Neuronal stem cell (in vitro differentiated cells): Measurements from ENCODE around the gene C1QTNF6.

ENCODE experiments used
- DNase-seq: peaks from one replicate; pipeline ENCODE4 v3.0.0-alpha.2; 2013; ENCODE audit warnings: low spot score
- H2AFZ ChIP-seq: one replicate; pipeline ENCODE4 v1.6.1; 2013; ENCODE audit warnings: mild to moderate bottlenecking, low read length, inconsistent platforms
- H2AK5ac ChIP-seq: 2 replicates; pipeline ENCODE4 v1.6.1; 2013; ENCODE audit warnings: low read depth, mild to moderate bottlenecking, inconsistent platforms, low read length, moderate library complexity, mixed read lengths
- H2BK120ac ChIP-seq: 2 replicates; pipeline ENCODE4 v1.6.1; 2013; ENCODE audit warnings: low read depth, mild to moderate bottlenecking, inconsistent platforms, low read length, moderate library complexity, mixed read lengths
- H2BK12ac ChIP-seq: one replicate; pipeline ENCODE4 v1.6.1; 2013; ENCODE audit warnings: low read length, inconsistent platforms
- H2BK15ac ChIP-seq: 2 replicates; pipeline ENCODE4 v1.6.1; 2013; ENCODE audit warnings: mild to moderate bottlenecking, low read length, inconsistent platforms, mixed read lengths
- H2BK5ac ChIP-seq: one replicate; pipeline ENCODE4 v1.6.1; 2013; ENCODE audit warnings: inconsistent platforms, mild to moderate bottlenecking, low read length, moderate library complexity
- H3K14ac ChIP-seq: one replicate; pipeline ENCODE4 v1.6.1; 2013; ENCODE audit warnings: low read length, inconsistent platforms
- H3K18ac ChIP-seq: 2 replicates; pipeline ENCODE4 v1.6.1; 2013; ENCODE audit warnings: low read length, inconsistent platforms
- H3K23ac ChIP-seq: 2 replicates; pipeline ENCODE4 v1.6.1; 2013; ENCODE audit warnings: low read depth, mild to moderate bottlenecking, mixed read lengths, low read length, inconsistent platforms; ENCODE audit not compliant: poor library complexity
- H3K27ac ChIP-seq: replicated peaks from 3 replicates; pipeline ENCODE4 v1.5.1; 2013; ENCODE audit warnings: low read length, inconsistent platforms
- H3K27me3 ChIP-seq, 3 experiments: 2 replicates each; pipeline ENCODE4 v1.6.1; 2013; ENCODE audit warnings: low read length in 3 of 3, mild to moderate bottlenecking in 2 of 3, inconsistent platforms in 1 of 3, low read depth in 1 of 3, mixed read lengths in 1 of 3, moderate library complexity in 1 of 3; ENCODE audit not compliant: control insufficient read depth in 3 of 3, insufficient read depth in 3 of 3
- H3K36me3 ChIP-seq, 2 donors: replicated peaks in 1 of 2; 2 replicates each; pipeline ENCODE4 v1.6.1; 2013; ENCODE audit warnings: low read length in 2 of 2; ENCODE audit not compliant: control insufficient read depth in 2 of 2, insufficient read depth in 2 of 2
- H3K4ac ChIP-seq: 2 replicates; pipeline ENCODE4 v1.6.1; 2013; ENCODE audit warnings: inconsistent platforms, mild to moderate bottlenecking, low read length, moderate library complexity
- H3K4me1 ChIP-seq, 2 donors: 1 replicate in 1 of 2; 2 replicates in 1 of 2; pipeline ENCODE4 v1.6.1; 2013; ENCODE audit warnings: low read length in 2 of 2, low read depth in 1 of 2; ENCODE audit not compliant: control insufficient read depth in 2 of 2, insufficient read depth in 1 of 2
- H3K4me2 ChIP-seq: one replicate; pipeline ENCODE4 v1.6.1; 2013; ENCODE audit warnings: mild to moderate bottlenecking, low read length, inconsistent platforms; ENCODE audit not compliant: insufficient read depth, poor library complexity, severe bottlenecking
- H3K4me3 ChIP-seq, 2 donors: 2 replicates each; pipeline ENCODE4 v1.5.1; 2013; ENCODE audit warnings: low read length in 2 of 2, mild to moderate bottlenecking in 2 of 2, inconsistent platforms in 1 of 2, moderate library complexity in 1 of 2
- H3K79me1 ChIP-seq: one replicate; pipeline ENCODE4 v1.6.1; 2013; ENCODE audit warnings: low read depth, mild to moderate bottlenecking, inconsistent platforms, low read length, moderate library complexity
- H3K9ac ChIP-seq: one replicate; pipeline ENCODE4 v1.6.1; 2013; ENCODE audit warnings: mild to moderate bottlenecking, low read depth, low read length, inconsistent platforms; ENCODE audit not compliant: poor library complexity
- H3K9me3 ChIP-seq, 2 donors: replicated peaks in 1 of 2; 2 replicates each; pipeline versions ENCODE3 to v1.6.1; 2013; ENCODE audit warnings: low read length in 2 of 2, mild to moderate bottlenecking in 2 of 2, inconsistent platforms in 1 of 2, low read depth in 1 of 2, mixed read lengths in 1 of 2, moderate library complexity in 1 of 2; ENCODE audit not compliant: control insufficient read depth in 2 of 2, insufficient read depth in 1 of 2
- H4K8ac ChIP-seq: one replicate; pipeline ENCODE4 v1.6.1; 2013; ENCODE audit warnings: low read depth, mild to moderate bottlenecking, inconsistent platforms, low read length, moderate library complexity
- H4K91ac ChIP-seq: one replicate; pipeline ENCODE4 v1.6.1; 2013; ENCODE audit warnings: low read length, low read depth, mild to moderate bottlenecking, inconsistent platforms; ENCODE audit not compliant: poor library complexity
- WGBS, 2 donors: extraction: QIAGEN DNeasy Blood & Tissue Kit; methylation state at CpG; one replicate each; pipeline ENCODE4 v1.1.7; 2013; ENCODE audit warnings: missing lambda C conversion rate in 2 of 2, mixed read lengths in 1 of 2; ENCODE audit not compliant: insufficient read length in 2 of 2, insufficient replicate concordance in 1 of 2; ENCODE audit errors: extremely low coverage in 2 of 2; 5-methylcytosine and 5-hydroxymethylcytosine counted together

The C1QTNF6 gene

GRCh38 chr22:37211075-37211865 lies 23.2 kb upstream of the C1QTNF6 start:
- H2BK120ac ChIP-seq = no peak overlapping the region
- peak overlapping the region; percentile 24 for H2BK12ac ChIP-seq
- no peak overlapping the region for H2AFZ ChIP-seq
- no peak overlapping the region for H2BK15ac ChIP-seq
- no peak overlapping the region for H3K4ac ChIP-seq
- H3K4me3 ChIP-seq = no peak overlapping the region
- H3K79me1 ChIP-seq = no peaks in the 10 kb centered on the region
- H3K9me3 ChIP-seq = no peaks in the 10 kb centered on the region
- H2BK5ac ChIP-seq = peak overlapping the region; percentile 26
- no peaks in the 10 kb centered on the region for H3K36me3 ChIP-seq
- H3K18ac ChIP-seq = peak overlapping the region; percentile 45
- H3K27me3 ChIP-seq = peaks cover 0 to 71% (median 0%) of the 10 kb centered on the region in 3 experiments
- peak overlapping the region; percentile 54 for H2AK5ac ChIP-seq
- peaks cover 9 to 11% of the 10 kb centered on the region in 2 donors for H3K4me1 ChIP-seq
- no peak overlapping the region for H4K91ac ChIP-seq
- no CpG with 5 or more reads among the region's 24 CpGs for WGBS, 2 donors
- no peak for DNase-seq
- no peak overlapping the region for H3K23ac ChIP-seq
- no peak overlapping the region for H3K27ac ChIP-seq
- H3K4me2 ChIP-seq = no peak overlapping the region
- no peak overlapping the region for H3K14ac ChIP-seq
- no peak overlapping the region for H4K8ac ChIP-seq
- no peak overlapping the region for H3K9ac ChIP-seq

GRCh38 chr22:37210041-37210803 lies 22.2 kb upstream of the C1QTNF6 start:
- no peak overlapping the region for H3K14ac ChIP-seq
- H2AFZ ChIP-seq = no peak overlapping the region
- H3K27ac ChIP-seq = no peak overlapping the region
- H3K18ac ChIP-seq = peak overlapping the region; percentile 81
- peaks cover 0 to 72% (median 0%) of the 10 kb centered on the region in 3 experiments for H3K27me3 ChIP-seq
- no peak for DNase-seq
- no peak overlapping the region for H2BK5ac ChIP-seq
- H4K8ac ChIP-seq = no peak overlapping the region
- WGBS, 2 donors = no CpG with 5 or more reads among the region's 15 CpGs
- peak overlapping the region; percentile 32 for H3K9ac ChIP-seq
- H3K9me3 ChIP-seq = no peaks in the 10 kb centered on the region
- no peak overlapping the region for H3K4me3 ChIP-seq
- H2BK120ac ChIP-seq = no peak overlapping the region
- no peak overlapping the region for H2BK12ac ChIP-seq
- peak overlapping the region; percentile 19 for H4K91ac ChIP-seq
- H3K36me3 ChIP-seq = no peaks in the 10 kb centered on the region
- H2BK15ac ChIP-seq = peak overlapping the region; percentile 8
- no peak overlapping the region for H3K4me2 ChIP-seq
- H2AK5ac ChIP-seq = no peak overlapping the region
- no peaks in the 10 kb centered on the region for H3K79me1 ChIP-seq
- no peak overlapping the region for H3K23ac ChIP-seq
- H3K4ac ChIP-seq = no peak overlapping the region
- peaks cover 9 to 11% of the 10 kb centered on the region in 2 donors for H3K4me1 ChIP-seq

- no peaks in the 10 kb centered on the region for H3K9me3 ChIP-seq
- no peak overlapping the region for H3K4me2 ChIP-seq
- H2BK15ac ChIP-seq = no peak overlapping the region
- H3K27me3 ChIP-seq = peaks cover 0 to 69% (median 0%) of the 10 kb centered on the region in 3 experiments
- no CpG with 5 or more reads among the region's 9 CpGs for WGBS, 2 donors
- H3K79me1 ChIP-seq = no peaks in the 10 kb centered on the region
- no peak overlapping the region for H4K91ac ChIP-seq
- H3K27ac ChIP-seq = no peak overlapping the region
- H4K8ac ChIP-seq = no peak overlapping the region
- peak overlapping the region; percentile 55 for H3K4ac ChIP-seq
- no peak overlapping the region for H3K14ac ChIP-seq
- H2BK12ac ChIP-seq = no peak overlapping the region
- peak overlapping the region; percentile 13 for H2BK120ac ChIP-seq
- H2BK5ac ChIP-seq = no peak overlapping the region
- DNase-seq = no peak
- no peak overlapping the region for H2AFZ ChIP-seq
- no peak overlapping the region for H3K23ac ChIP-seq
- peak overlapping the region; percentile 47 for H3K9ac ChIP-seq
- H3K36me3 ChIP-seq = no peaks in the 10 kb centered on the region
- peak overlapping the region; percentile 44 for H3K18ac ChIP-seq
- peaks cover 8 to 11% of the 10 kb centered on the region in 2 donors for H3K4me1 ChIP-seq
- H2AK5ac ChIP-seq = peak overlapping the region; percentile 40
- no peak overlapping the region for H3K4me3 ChIP-seq
Measured at GRCh38 chr22:37209140-37209845, 21.2 kb upstream of the C1QTNF6 start.
